Esophagus (tissue), 2 donors: ENCODE data around the gene NTRK2. TPM values are rescaled to one million over a fixed set of nuclear protein-coding genes. Genes with fewer than 3 reads are reported as not detected.

Source experiments
- H3K27ac ChIP-seq, 2 donors: one replicate each; pipeline ENCODE4 v1.5.1; 2013; ENCODE audit warnings: low read depth in 2 of 2, mild to moderate bottlenecking in 2 of 2, inconsistent platforms in 1 of 2, low read length in 1 of 2, moderate library complexity in 1 of 2
- H3K27me3 ChIP-seq, 2 donors: one replicate each; pipeline ENCODE4 v1.6.1; 2013; ENCODE audit warnings: low read length in 2 of 2, control low read depth in 1 of 2, mild to moderate bottlenecking in 1 of 2; ENCODE audit not compliant: insufficient read depth in 2 of 2, control insufficient read depth in 1 of 2
- H3K36me3 ChIP-seq, 2 donors: one replicate each; pipeline ENCODE4 v1.6.1; 2013; ENCODE audit warnings: low read length in 1 of 2; ENCODE audit not compliant: control insufficient read depth in 2 of 2, insufficient read depth in 2 of 2
- H3K4me1 ChIP-seq, 2 donors: one replicate each; pipeline ENCODE4 v1.6.1; 2013; ENCODE audit warnings: low read length in 1 of 2; ENCODE audit not compliant: control insufficient read depth in 2 of 2, insufficient read depth in 2 of 2
- H3K4me3 ChIP-seq, 2 donors: one replicate each; pipeline ENCODE4 v1.5.1; 2013; ENCODE audit warnings: low read length in 2 of 2, mild to moderate bottlenecking in 2 of 2, low read depth in 1 of 2, moderate library complexity in 1 of 2
- H3K9me3 ChIP-seq, 2 donors: one replicate each; pipeline ENCODE4 v1.6.1; 2013; ENCODE audit warnings: mild to moderate bottlenecking in 2 of 2, low read depth in 1 of 2, low read length in 1 of 2, moderate library complexity in 1 of 2; ENCODE audit not compliant: control insufficient read depth in 2 of 2, insufficient read depth in 1 of 2
- WGBS, 2 donors: extraction: QIAGEN DNeasy Blood & Tissue Kit; methylation state at CpG; one replicate each; pipeline ENCODE4 v1.1.7; 2013; 5-methylcytosine and 5-hydroxymethylcytosine counted together
- polyA plus RNA-seq, 2 donors: library from polyadenylated mRNA; stranded (reverse); fragments of 200-250 nt; gene quantifications; one replicate each; pipeline ENCODE4 v1.2.3, GENCODE V29; 2013
- donor health status: healthy with polysubstance abuse.
- donor health status: Bipolar disorder and iron deficiency.

NTRK2 gene
- polyA plus RNA-seq, 2 donors = 1.2 to 3.6 TPM

- no peak overlapping the region for H3K27ac ChIP-seq
- H3K36me3 ChIP-seq = no peaks in the 10 kb centered on the region
- no peak overlapping the region for H3K4me3 ChIP-seq
- H3K9me3 ChIP-seq = no peaks in the 10 kb centered on the region
- H3K27me3 ChIP-seq = no peaks in the 10 kb centered on the region
- H3K4me1 ChIP-seq = no peaks in the 10 kb centered on the region
- 63 to 72% methylated on average over 5 of the region's 5 CpGs for WGBS, 2 donors
Observed at GRCh38 chr9:84677080-84677479, 7.6 kb downstream of the NTRK2 start.

- Histone ChIP-seq H3K4me1 (no peaks in the 10 kb centered on the region), H3K9me3 (no peaks in the 10 kb centered on the region), H3K4me3 (no peak overlapping the region), H3K36me3 (no peaks in the 10 kb centered on the region), H3K27me3 (no peaks in the 10 kb centered on the region), H3K27ac (no peak overlapping the region)
- 72 to 84% methylated on average over 1 of the region's 1 CpG for WGBS, 2 donors
Observed at GRCh38 chr9:84679571-84679970, 10.0 kb downstream of the NTRK2 start.

- WGBS, 2 donors = 94 to 95% methylated on average over 6 of the region's 6 CpGs
- no peaks in the 10 kb centered on the region for H3K4me1 ChIP-seq
- H3K36me3 ChIP-seq = no peaks in the 10 kb centered on the region
- H3K27ac ChIP-seq = no peak overlapping the region
- H3K27me3 ChIP-seq = no peaks in the 10 kb centered on the region
- H3K4me3 ChIP-seq = no peak overlapping the region
- no peaks in the 10 kb centered on the region for H3K9me3 ChIP-seq
Observed at GRCh38 chr9:84681516-84682285, 12.2 kb downstream of the NTRK2 start.

GRCh38 chr9:84686068-84686467 is 16.5 kb downstream of the NTRK2 start:
- Histone ChIP-seq H3K27me3 (no peaks in the 10 kb centered on the region), H3K9me3 (peaks cover 0 to 3% of the 10 kb centered on the region in 2 donors), H3K4me3 (no peak overlapping the region), H3K36me3 (no peaks in the 10 kb centered on the region), H3K4me1 (no peaks in the 10 kb centered on the region), H3K27ac (no peak overlapping the region)
- 68 to 81% methylated on average over 1 of the region's 1 CpG for WGBS, 2 donors

- 70 to 71% methylated on average over 4 of the region's 4 CpGs for WGBS, 2 donors
- Histone ChIP-seq H3K27ac (no peak overlapping the region), H3K9me3 (peaks cover 0 to 3% of the 10 kb centered on the region in 2 donors), H3K36me3 (no peaks in the 10 kb centered on the region), H3K27me3 (no peaks in the 10 kb centered on the region), H3K4me1 (no peaks in the 10 kb centered on the region), H3K4me3 (no peak overlapping the region)
Observed at GRCh38 chr9:84688956-84689355, 19.4 kb downstream of the NTRK2 start.

- Histone ChIP-seq H3K27me3 (no peaks in the 10 kb centered on the region), H3K9me3 (peaks cover 0 to 3% of the 10 kb centered on the region in 2 donors), H3K4me1 (no peaks in the 10 kb centered on the region), H3K27ac (no peak overlapping the region), H3K4me3 (no peak overlapping the region), H3K36me3 (no peaks in the 10 kb centered on the region)
- 73 to 83% methylated on average over 5 of the region's 5 CpGs for WGBS, 2 donors
Observed at GRCh38 chr9:84691634-84692033, 22.1 kb downstream of the NTRK2 start.

GRCh38 chr9:84694248-84694647 is 24.7 kb downstream of the NTRK2 start:
- H3K4me3 ChIP-seq = no peak overlapping the region

GRCh38 chr9:84697042-84697441 is 27.5 kb downstream of the NTRK2 start:
- WGBS, 2 donors = 88 to 92% methylated on average over 8 of the region's 8 CpGs
- Histone ChIP-seq H3K27me3 (no peaks in the 10 kb centered on the region), H3K9me3 (no peaks in the 10 kb centered on the region), H3K4me1 (no peaks in the 10 kb centered on the region), H3K4me3 (no peak overlapping the region), H3K36me3 (no peaks in the 10 kb centered on the region), H3K27ac (no peak overlapping the region)

More at GRCh38 chr9:84694248-84694647, 24.7 kb downstream of the NTRK2 start:
- no peaks in the 10 kb centered on the region for H3K27me3 ChIP-seq
- no peaks in the 10 kb centered on the region for H3K9me3 ChIP-seq
- 72 to 75% methylated on average over 3 of the region's 3 CpGs for WGBS, 2 donors
- H3K36me3 ChIP-seq = no peaks in the 10 kb centered on the region
- H3K27ac ChIP-seq = no peak overlapping the region
- H3K4me1 ChIP-seq = no peaks in the 10 kb centered on the region

GRCh38 chr9:84697509-84698114 is 28.1 kb downstream of the NTRK2 start:
- Histone ChIP-seq H3K36me3 (no peaks in the 10 kb centered on the region), H3K27ac (no peak overlapping the region), H3K9me3 (no peaks in the 10 kb centered on the region), H3K27me3 (no peaks in the 10 kb centered on the region), H3K4me3 (no peak overlapping the region), H3K4me1 (no peaks in the 10 kb centered on the region)
- 43 to 48% methylated on average over 4 of the region's 4 CpGs for WGBS, 2 donors

GRCh38 chr9:84698323-84698722 is 28.8 kb downstream of the NTRK2 start:
- Histone ChIP-seq H3K9me3 (no peaks in the 10 kb centered on the region), H3K27me3 (no peaks in the 10 kb centered on the region), H3K27ac (no peak overlapping the region), H3K36me3 (no peaks in the 10 kb centered on the region), H3K4me3 (no peak overlapping the region), H3K4me1 (no peaks in the 10 kb centered on the region)
- 87 to 90% methylated on average over 2 of the region's 2 CpGs for WGBS, 2 donors
